Erythroblast (primary cell): ENCODE results near the gene CACNG7.

Experiments used
- GATA1 ChIP-seq: IDR thresholded peaks from 2 replicates; pipeline ENCODE4 v1.6.1; 2011; ENCODE audit warnings: low read depth, mild to moderate bottlenecking, control low read depth, low read length, moderate library complexity
- POLR2A ChIP-seq: IDR thresholded peaks from 2 replicates; pipeline ENCODE4 v1.6.1; 2011; ENCODE audit warnings: mild to moderate bottlenecking, low read length

GRCh38 chr19:53960187-53960586, 51.1 kb downstream of the CACNG7 start:
- TF ChIP-seq POLR2A (no peak), GATA1 (no peak)
